K562 (cell line): Measurements from ENCODE around the gene ZDHHC14. TPM values are rescaled to one million over a fixed set of nuclear protein-coding genes. Genes with fewer than 3 reads are reported as not detected.

Experiments used
- ATAC-seq: fragments of 200-7000 bp; cut with Tn5 transposase; 3 replicates; pipeline ENCODE4 v1.9.1; 2020; ENCODE audit warnings: moderate library complexity
- BruUV-seq: library from RNA; stranded (reverse); fragments of 400-500 nt; replicated peaks from 2 replicates; lab custom pipeline; 2021; lab: Mats Ljungman, UMichigan
- CTCF ChIA-PET: fragments of 300-600 bp; formaldehyde crosslinking; extraction: SDS; loops from one replicate; lab custom pipeline; 2021; ENCODE audit warnings: low intra/inter-chr PET ratio; lab: Yijun Ruan, JAX
- POLR2A ChIA-PET: fragments of 300-600, 350-650 bp; sonication (Branson Sonifier 250); formaldehyde crosslinking; extraction: SDS; loops from one replicate; lab custom pipeline; 2021; ENCODE audit warnings: antibody characterized with exemption, inconsistent platforms; lab: Yijun Ruan, JAX
- DNase-seq, 4 experiments: peaks; one replicate each; pipeline versions ENCODE4 v3.0.0 to v3.0.0-alpha.2; 2011 to 2018; ENCODE audit warnings: low spot score in 3 of 4, mixed read lengths in 3 of 4; ENCODE audit errors: extremely low read depth in 1 of 4
- FAIRE-seq: peaks from 2 replicates; lab custom pipeline; 2011; peaks lifted over from hg19 to GRCh38; lab: Jason Lieb, UNC
- H2AFZ ChIP-seq: 2 replicates; pipeline ENCODE4 v1.6.0; 2011; ENCODE audit warnings: low read depth, low read length, control low read depth, inconsistent platforms
- H3K27ac ChIP-seq: fragments of 200-600 bp; 3 replicates; pipeline ENCODE4 v1.8.0; 2011; ENCODE audit warnings: low read depth, mild to moderate bottlenecking, control low read depth, inconsistent platforms, low read length, moderate library complexity, mixed read lengths; ENCODE audit errors: extremely low read depth
- H3K27me3 ChIP-seq, 2 experiments: fragments of 300-600 bp in 1 of 2; 2 replicates in 1 of 2; 3 replicates in 1 of 2; pipeline versions ENCODE4 v1.6.0 to v1.8.0; 2011; ENCODE audit warnings: inconsistent platforms in 2 of 2, low read length in 2 of 2, mild to moderate bottlenecking in 1 of 2, mixed read lengths in 1 of 2, moderate library complexity in 1 of 2; ENCODE audit not compliant: control insufficient read depth in 2 of 2, insufficient read depth in 2 of 2
- H3K36me3 ChIP-seq: fragments of 300-600 bp; 3 replicates; pipeline ENCODE4 v1.8.0; 2011; ENCODE audit warnings: mild to moderate bottlenecking, low read length, inconsistent platforms; ENCODE audit not compliant: control insufficient read depth, insufficient read depth
- H3K4me1 ChIP-seq, 2 experiments: fragments of 200-600 bp in 1 of 2; replicated peaks in 1 of 2; 2 replicates in 1 of 2; 3 replicates in 1 of 2; pipeline versions ENCODE4 v1.5.1 to v1.8.0; 2011; ENCODE audit warnings: inconsistent platforms in 2 of 2, low read length in 2 of 2, mild to moderate bottlenecking in 1 of 2, mixed read lengths in 1 of 2, moderate library complexity in 1 of 2; ENCODE audit not compliant: control insufficient read depth in 2 of 2, insufficient read depth in 2 of 2
- H3K4me2 ChIP-seq: 2 replicates; pipeline ENCODE4 v1.6.1; 2011; ENCODE audit warnings: low read length, control low read depth, inconsistent platforms, mixed read lengths; ENCODE audit not compliant: insufficient read depth
- H3K4me3 ChIP-seq: fragments of 200-600 bp; sonication (generic), shearing (Covaris generic); 2 replicates; pipeline ENCODE4 v1.5.1; 2016; ENCODE audit warnings: control low read depth, inconsistent platforms
- H3K79me2 ChIP-seq: fragments of 200-600 bp; 3 replicates; pipeline ENCODE4 v1.8.0; 2011; ENCODE audit warnings: low read length, inconsistent platforms; ENCODE audit not compliant: control insufficient read depth, insufficient read depth
- H3K9ac ChIP-seq, 2 experiments: 2 replicates each; pipeline versions ENCODE4 v1.6.0 to v1.6.1; 2011; ENCODE audit warnings: low read depth in 2 of 2, low read length in 2 of 2, control low read depth in 1 of 2, inconsistent platforms in 1 of 2, mild to moderate bottlenecking in 1 of 2, mixed read lengths in 1 of 2; ENCODE audit not compliant: insufficient read depth in 1 of 2
- H3K9me1 ChIP-seq: one replicate; pipeline ENCODE4 v1.6.0; 2011; ENCODE audit warnings: inconsistent platforms, mild to moderate bottlenecking, low read length, moderate library complexity; ENCODE audit not compliant: control insufficient read depth, insufficient read depth
- H3K9me3 ChIP-seq: replicated peaks from 2 replicates; pipeline ENCODE4 v1.5.1; 2011; ENCODE audit warnings: low read depth, low read length, inconsistent platforms; ENCODE audit not compliant: control insufficient read depth, insufficient read depth
- H4K20me1 ChIP-seq: replicated peaks from 2 replicates; pipeline ENCODE4 v1.6.1; 2011; ENCODE audit warnings: low read length, inconsistent platforms, mixed read lengths; ENCODE audit not compliant: control insufficient read depth, insufficient read depth
- CBX3 ChIP-seq, 2 experiments: IDR thresholded peaks; 1 replicate in 1 of 2; 2 replicates in 1 of 2; pipeline ENCODE4 v1.6.1; 2012; ENCODE audit warnings: inconsistent platforms in 2 of 2, low read length in 2 of 2, borderline replicate concordance in 1 of 2, control low read depth in 1 of 2
- CBX5 ChIP-seq: IDR thresholded peaks from 2 replicates; pipeline ENCODE4 v1.6.1; 2014; ENCODE audit warnings: low read depth, borderline replicate concordance
- DDX20 ChIP-seq: fragments of 450-650 bp; IDR thresholded peaks from 2 replicates; pipeline ENCODE4 v1.6.1; 2016; ENCODE audit warnings: missing genetic modification characterization, low read depth, mild to moderate bottlenecking, missing compliant biosample characterization, moderate library complexity
- GABPB1 ChIP-seq: sonication (generic); formaldehyde crosslinking; IDR thresholded peaks from 2 replicates; pipeline ENCODE4 v1.8.0; 2022; ENCODE audit warnings: mild to moderate bottlenecking, missing genetic modification reagents
- GTF2E2 ChIP-seq: fragments of 200-800 bp; sonication (Bioruptor generic); IDR thresholded peaks from 2 replicates; pipeline ENCODE4 v1.6.1; 2016; ENCODE audit warnings: missing genetic modification characterization, missing compliant biosample characterization
- MAFF ChIP-seq: IDR thresholded peaks from 2 replicates; pipeline ENCODE4 v1.6.1; 2012; ENCODE audit warnings: low read length, improper control_type of control experiment
- MAFK ChIP-seq: IDR thresholded peaks from 2 replicates; pipeline ENCODE4 v1.6.1; 2011; ENCODE audit warnings: low read length, improper control_type of control experiment
- NFRKB ChIP-seq: fragments of 450-650 bp; IDR thresholded peaks from 2 replicates; pipeline ENCODE4 v1.6.1; 2016; ENCODE audit warnings: low read depth
- SREBF2 ChIP-seq: sonication (generic); formaldehyde crosslinking; IDR thresholded peaks from 2 replicates; pipeline ENCODE4 v1.4.0; 2020; ENCODE audit warnings: mild to moderate bottlenecking, missing genetic modification reagents
- ZC3H8 ChIP-seq: fragments of 450-650 bp; IDR thresholded peaks from 2 replicates; pipeline ENCODE4 v1.6.1; 2017
- ZNF232 ChIP-seq: sonication (generic); formaldehyde crosslinking; IDR thresholded peaks from 2 replicates; pipeline ENCODE4 v1.8.0; 2022; ENCODE audit warnings: mild to moderate bottlenecking, missing genetic modification reagents
- WGBS: fragments of 100-300 bp; shearing (Covaris generic); methylation state at CpG from one replicate; pipeline ENCODE4 v1.1.6; 2016; ENCODE audit warnings: low coverage, mixed read lengths; ENCODE audit not compliant: insufficient coverage; ENCODE audit errors: missing lambda C conversion rate; 5-methylcytosine and 5-hydroxymethylcytosine counted together
- in situ Hi-C: fragments of 300-500 bp; cut with MboI; formaldehyde crosslinking; loops from 4 replicates; pipeline ENCODE4 v1.15.0; 2018; ENCODE audit warnings: inconsistent platforms, mixed read lengths
- intact Hi-C: fragments of 100-400 bp; cut with micrococcal nuclease; formaldehyde crosslinking; loops from 2 replicates; pipeline ENCODE4 v1.14.2; 2022
- polyA plus RNA-seq, 8 experiments: library from polyadenylated mRNA; depleted of rRNA in 4 of 8; stranded (reverse) in 5 of 8; unstranded in 3 of 8; fragments of >200 nt; fragmentation: Nextera tagmentation in 2 of 8; fragmentation: Illumina TruSeq in 1 of 8; extraction: Ambion mirVana in 2 of 8; extraction: Trizol in 1 of 8; gene quantifications; 2 replicates each; pipeline versions ENCODE4 v1.2.1 to v1.2.3, GENCODE V29; 2011 to 2014; ENCODE audit warnings: inconsistent platforms in 1 of 8, missing spikeins in 1 of 8
- total RNA-seq, 7 experiments: library from RNA; depleted of rRNA in 6 of 7; stranded (reverse); fragments of >200 nt in 6 of 7; fragmentation: Illumina TruSeq in 2 of 7; extraction: Trizol in 2 of 7; gene quantifications; 2 replicates each; pipeline versions ENCODE4 v1.2.1 to v1.2.3, GENCODE V29; 2011 to 2021; ENCODE audit warnings: low replicate concordance in 1 of 7
- TF ChIP-seq, protein P1 (sequence below): fragments of 450-650 bp; IDR thresholded peaks from 2 replicates; pipeline ENCODE4 v1.6.1; 2018; ENCODE audit warnings: mild to moderate bottlenecking, low read depth; ENCODE audit not compliant: partially characterized antibody

Gene ZDHHC14
- total and polyA plus RNA-seq, 9 of the 15 experiments (the other 6 are each of a cell fraction or from before 2014, with no cell fraction given) = 0.92 to 23.1 (median 13.8) TPM

- Histone ChIP-seq H3K27ac (no peak overlapping the region), H4K20me1 (no peaks in the 10 kb centered on the region), H3K79me2 (peaks cover 2% of the 10 kb centered on the region; the same call in 1 of the 3 replicates), H3K4me2 (no peak overlapping the region), H3K9me1 (no peaks in the 10 kb centered on the region), H3K9ac (no peak overlapping the region), H3K9me3 (peaks cover 13% of the 10 kb centered on the region), H3K27me3 (no peaks in the 10 kb centered on the region), H3K4me1 (peaks cover 9 to 16% of the 10 kb centered on the region in 2 experiments; a peak in 4 of 5 replicates), H2AFZ (no peak overlapping the region), H3K36me3 (peaks cover 4% of the 10 kb centered on the region; the same call in 1 of the 3 replicates), H3K4me3 (no peak overlapping the region)
- FAIRE-seq (no peak), DNase-seq (peak in 1 of 4 experiments; percentile 36), ATAC-seq (no peak)
- WGBS = 85% methylated on average over 3 of the region's 3 CpGs
- intact Hi-C loops (no loop called here), in situ Hi-C loops (no loop called here)
- no TSS peak for BruUV-seq
- CTCF ChIA-PET = no interaction called here
- POLR2A ChIA-PET = interaction anchor here (0.7 to 2.2 kb wide), 3 partner anchors 8 to 19 kb away, joined by 3 to 8 read pairs (median 4); no protein-coding TSS in a partner anchor
- TF ChIP-seq, protein P1, sequence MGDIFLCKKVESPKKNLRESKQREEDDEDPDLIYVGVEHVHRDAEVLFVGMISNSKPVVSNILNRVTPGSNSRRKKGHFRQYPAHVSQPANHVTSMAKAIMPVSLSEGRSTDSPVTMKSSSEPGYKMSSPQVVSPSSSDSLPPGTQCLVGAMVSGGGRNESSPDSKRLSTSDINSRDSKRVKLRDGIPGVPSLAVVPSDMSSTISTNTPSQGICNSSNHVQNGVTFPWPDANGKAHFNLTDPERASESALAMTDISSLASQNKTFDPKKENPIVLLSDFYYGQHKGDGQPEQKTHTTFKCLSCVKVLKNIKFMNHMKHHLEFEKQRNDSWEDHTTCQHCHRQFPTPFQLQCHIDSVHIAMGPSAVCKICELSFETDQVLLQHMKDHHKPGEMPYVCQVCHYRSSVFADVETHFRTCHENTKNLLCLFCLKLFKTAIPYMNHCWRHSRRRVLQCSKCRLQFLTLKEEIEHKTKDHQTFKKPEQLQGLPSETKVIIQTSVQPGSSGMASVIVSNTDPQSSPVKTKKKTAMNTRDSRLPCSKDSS = peak; percentile 99
- TF ChIP-seq DDX20 (tag) = no peak
- TF ChIP-seq NFRKB = peak; percentile 78; the same call in 1 of the 2 replicates
- no peak for TF ChIP-seq GTF2E2
- peak; percentile 96 for TF ChIP-seq CBX5
- no peak for TF ChIP-seq SREBF2 (CRISPR knock-in tag)
- TF ChIP-seq ZNF232 (CRISPR knock-in tag) = no peak
- TF ChIP-seq CBX3 (IDR thresholded peaks at IDR 0.05; ENCODE audit: borderline replicate concordance in 1 of 2, low read length in 2 of 2) = peak in 1 of 2 experiments; percentile 100; a peak in 2 of 3 replicates
- TF ChIP-seq MAFK = peak; percentile 49; the same call in 1 of the 2 replicates
- no peak for TF ChIP-seq GABPB1 (CRISPR knock-in tag)
- TF ChIP-seq MAFF = peak; percentile 67
- no peak for TF ChIP-seq ZC3H8
Measured at GRCh38 chr6:157505912-157506491, 125.0 kb downstream of the ZDHHC14 start.
